ENCODE measurements around the gene IL31. TPM values are rescaled to one million over a fixed set of nuclear protein-coding genes. Genes with fewer than 3 reads are reported as not detected.

IL31 gene
- polyA plus RNA-seq, 2 of the 4 experiments (the other 2 are of a cell fraction): not detected

DNA sequence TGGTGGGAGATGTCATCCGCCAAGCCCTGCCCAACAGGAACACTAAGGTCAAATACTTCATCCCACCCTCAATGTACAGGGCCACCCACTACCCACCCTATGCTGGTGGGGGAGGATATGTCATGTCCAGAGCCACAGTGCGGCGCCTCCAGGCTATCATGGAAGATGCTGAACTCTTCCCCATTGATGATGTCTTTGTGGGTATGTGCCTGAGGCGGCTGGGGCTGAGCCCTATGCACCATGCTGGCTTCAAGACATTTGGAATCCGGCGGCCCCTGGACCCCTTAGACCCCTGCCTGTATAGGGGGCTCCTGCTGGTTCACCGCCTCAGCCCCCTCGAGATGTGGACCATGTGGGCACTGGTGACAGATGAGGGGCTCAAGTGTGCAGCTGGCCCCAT, 33.0 kb upstream of the IL31 start:
- ATAC-seq (no peak), FAIRE-seq (no peak), DNase-seq (ENCODE audit: low read depth in 1 of 2, low spot score in 1 of 2) (no peak)
- H3K9me3 ChIP-seq: no peaks in the 10 kb centered on the region
- H3K4me3 ChIP-seq: no peak overlapping the region
- POLR2A ChIA-PET: interaction anchor here (2.0 kb wide), 1 partner anchor 16 kb away, joined by 5 read pairs; no protein-coding TSS in a partner anchor
- no peak overlapping the region for H3K4me2 ChIP-seq
- TF ChIP-seq RCOR1 (IDR thresholded peaks at IDR 0.05; ENCODE audit: low read depth, low read length): no peak
- TF ChIP-seq, protein P1, sequence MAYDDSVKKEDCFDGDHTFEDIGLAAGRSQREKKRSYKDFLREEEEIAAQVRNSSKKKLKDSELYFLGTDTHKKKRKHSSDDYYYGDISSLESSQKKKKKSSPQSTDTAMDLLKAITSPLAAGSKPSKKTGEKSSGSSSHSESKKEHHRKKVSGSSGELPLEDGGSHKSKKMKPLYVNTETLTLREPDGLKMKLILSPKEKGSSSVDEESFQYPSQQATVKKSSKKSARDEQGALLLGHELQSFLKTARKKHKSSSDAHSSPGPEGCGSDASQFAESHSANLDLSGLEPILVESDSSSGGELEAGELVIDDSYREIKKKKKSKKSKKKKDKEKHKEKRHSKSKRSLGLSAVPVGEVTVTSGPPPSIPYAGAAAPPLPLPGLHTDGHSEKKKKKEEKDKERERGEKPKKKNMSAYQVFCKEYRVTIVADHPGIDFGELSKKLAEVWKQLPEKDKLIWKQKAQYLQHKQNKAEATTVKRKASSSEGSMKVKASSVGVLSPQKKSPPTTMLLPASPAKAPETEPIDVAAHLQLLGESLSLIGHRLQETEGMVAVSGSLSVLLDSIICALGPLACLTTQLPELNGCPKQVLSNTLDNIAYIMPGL (CRISPR knock-in tag; IDR thresholded peaks at IDR 0.05; ENCODE audit: borderline replicate concordance): no peak
- TF ChIP-seq ZFP36 (IDR thresholded peaks at IDR 0.05; ENCODE audit: borderline replicate concordance, partially characterized antibody): no peak
- no peak for TF ChIP-seq TP53 (CRISPR knock-in tag; IDR thresholded peaks at IDR 0.05)
- TF ChIP-seq, protein P2, sequence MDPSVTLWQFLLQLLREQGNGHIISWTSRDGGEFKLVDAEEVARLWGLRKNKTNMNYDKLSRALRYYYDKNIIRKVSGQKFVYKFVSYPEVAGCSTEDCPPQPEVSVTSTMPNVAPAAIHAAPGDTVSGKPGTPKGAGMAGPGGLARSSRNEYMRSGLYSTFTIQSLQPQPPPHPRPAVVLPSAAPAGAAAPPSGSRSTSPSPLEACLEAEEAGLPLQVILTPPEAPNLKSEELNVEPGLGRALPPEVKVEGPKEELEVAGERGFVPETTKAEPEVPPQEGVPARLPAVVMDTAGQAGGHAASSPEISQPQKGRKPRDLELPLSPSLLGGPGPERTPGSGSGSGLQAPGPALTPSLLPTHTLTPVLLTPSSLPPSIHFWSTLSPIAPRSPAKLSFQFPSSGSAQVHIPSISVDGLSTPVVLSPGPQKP (IDR thresholded peaks at IDR 0.05; ENCODE audit: low read depth, low read length): no peak
- no peak for TF ChIP-seq FOXS1 (CRISPR knock-in tag; IDR thresholded peaks at IDR 0.05)
- TF ChIP-seq, protein P3, sequence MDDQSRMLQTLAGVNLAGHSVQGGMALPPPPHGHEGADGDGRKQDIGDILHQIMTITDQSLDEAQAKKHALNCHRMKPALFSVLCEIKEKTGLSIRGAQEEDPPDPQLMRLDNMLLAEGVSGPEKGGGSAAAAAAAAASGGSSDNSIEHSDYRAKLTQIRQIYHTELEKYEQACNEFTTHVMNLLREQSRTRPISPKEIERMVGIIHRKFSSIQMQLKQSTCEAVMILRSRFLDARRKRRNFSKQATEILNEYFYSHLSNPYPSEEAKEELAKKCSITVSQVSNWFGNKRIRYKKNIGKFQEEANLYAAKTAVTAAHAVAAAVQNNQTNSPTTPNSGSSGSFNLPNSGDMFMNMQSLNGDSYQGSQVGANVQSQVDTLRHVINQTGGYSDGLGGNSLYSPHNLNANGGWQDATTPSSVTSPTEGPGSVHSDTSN (IDR thresholded peaks at IDR 0.05): no peak
- TF ChIP-seq HEYL (CRISPR knock-in tag; IDR thresholded peaks at IDR 0.05): no peak
- TF ChIP-seq CBX2 (IDR thresholded peaks at IDR 0.05; ENCODE audit: borderline replicate concordance, low read depth): no peak
- TF ChIP-seq PHF8 (IDR thresholded peaks at IDR 0.05; ENCODE audit: borderline replicate concordance, low read depth): no peak
- no peak for TF ChIP-seq MAZ (IDR thresholded peaks at IDR 0.05; ENCODE audit: borderline replicate concordance, low read depth, low read length)
- no peak for TF ChIP-seq NFE2L2 (conservative IDR thresholded peaks at IDR 0.05; ENCODE audit: low read length)
- TF ChIP-seq, protein P4, sequence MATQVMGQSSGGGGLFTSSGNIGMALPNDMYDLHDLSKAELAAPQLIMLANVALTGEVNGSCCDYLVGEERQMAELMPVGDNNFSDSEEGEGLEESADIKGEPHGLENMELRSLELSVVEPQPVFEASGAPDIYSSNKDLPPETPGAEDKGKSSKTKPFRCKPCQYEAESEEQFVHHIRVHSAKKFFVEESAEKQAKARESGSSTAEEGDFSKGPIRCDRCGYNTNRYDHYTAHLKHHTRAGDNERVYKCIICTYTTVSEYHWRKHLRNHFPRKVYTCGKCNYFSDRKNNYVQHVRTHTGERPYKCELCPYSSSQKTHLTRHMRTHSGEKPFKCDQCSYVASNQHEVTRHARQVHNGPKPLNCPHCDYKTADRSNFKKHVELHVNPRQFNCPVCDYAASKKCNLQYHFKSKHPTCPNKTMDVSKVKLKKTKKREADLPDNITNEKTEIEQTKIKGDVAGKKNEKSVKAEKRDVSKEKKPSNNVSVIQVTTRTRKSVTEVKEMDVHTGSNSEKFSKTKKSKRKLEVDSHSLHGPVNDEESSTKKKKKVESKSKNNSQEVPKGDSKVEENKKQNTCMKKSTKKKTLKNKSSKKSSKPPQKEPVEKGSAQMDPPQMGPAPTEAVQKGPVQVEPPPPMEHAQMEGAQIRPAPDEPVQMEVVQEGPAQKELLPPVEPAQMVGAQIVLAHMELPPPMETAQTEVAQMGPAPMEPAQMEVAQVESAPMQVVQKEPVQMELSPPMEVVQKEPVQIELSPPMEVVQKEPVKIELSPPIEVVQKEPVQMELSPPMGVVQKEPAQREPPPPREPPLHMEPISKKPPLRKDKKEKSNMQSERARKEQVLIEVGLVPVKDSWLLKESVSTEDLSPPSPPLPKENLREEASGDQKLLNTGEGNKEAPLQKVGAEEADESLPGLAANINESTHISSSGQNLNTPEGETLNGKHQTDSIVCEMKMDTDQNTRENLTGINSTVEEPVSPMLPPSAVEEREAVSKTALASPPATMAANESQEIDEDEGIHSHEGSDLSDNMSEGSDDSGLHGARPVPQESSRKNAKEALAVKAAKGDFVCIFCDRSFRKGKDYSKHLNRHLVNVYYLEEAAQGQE (IDR thresholded peaks at IDR 0.05): no peak
- TF ChIP-seq, protein P5, sequence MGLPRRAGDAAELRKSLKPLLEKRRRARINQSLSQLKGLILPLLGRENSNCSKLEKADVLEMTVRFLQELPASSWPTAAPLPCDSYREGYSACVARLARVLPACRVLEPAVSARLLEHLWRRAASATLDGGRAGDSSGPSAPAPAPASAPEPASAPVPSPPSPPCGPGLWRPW (IDR thresholded peaks at IDR 0.05): no peak
- no peak for TF ChIP-seq KDM1A (IDR thresholded peaks at IDR 0.05; ENCODE audit: low read depth)
- TF ChIP-seq HOXB5 (CRISPR knock-in tag; IDR thresholded peaks at IDR 0.05): no peak
- TF ChIP-seq HOXA7 (CRISPR knock-in tag; IDR thresholded peaks at IDR 0.05): no peak
- TF ChIP-seq, protein P6, sequence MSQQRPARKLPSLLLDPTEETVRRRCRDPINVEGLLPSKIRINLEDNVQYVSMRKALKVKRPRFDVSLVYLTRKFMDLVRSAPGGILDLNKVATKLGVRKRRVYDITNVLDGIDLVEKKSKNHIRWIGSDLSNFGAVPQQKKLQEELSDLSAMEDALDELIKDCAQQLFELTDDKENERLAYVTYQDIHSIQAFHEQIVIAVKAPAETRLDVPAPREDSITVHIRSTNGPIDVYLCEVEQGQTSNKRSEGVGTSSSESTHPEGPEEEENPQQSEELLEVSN (IDR thresholded peaks at IDR 0.05; ENCODE audit: borderline replicate concordance, low read depth): no peak
- WGBS (ENCODE audit: missing lambda C conversion rate): 83% methylated on average over 7 of the region's 8 CpGs
- no peaks in the 10 kb centered on the region for H3K4me1 ChIP-seq
- CTCF ChIA-PET: no interaction called here
- no peak overlapping the region for H3K27ac ChIP-seq
